8988T (cell line): Measurements from ENCODE around the gene BHLHE40.

Experiments used
- DNase-seq: peaks from one replicate; pipeline ENCODE4 v3.0.0; 2011

Gene BHLHE40

GRCh38 chr3:5002871-5003247 lies 23.6 kb downstream of the BHLHE40 start:
- no peak for DNase-seq

GRCh38 chr3:5004319-5005152 lies 25.3 kb downstream of the BHLHE40 start:
- DNase-seq: no peak

GRCh38 chr3:5005367-5005766 lies 26.1 kb downstream of the BHLHE40 start:
- no peak for DNase-seq

GRCh38 chr3:5006755-5007202 lies 27.5 kb downstream of the BHLHE40 start:
- DNase-seq: no peak

- DNase-seq: no peak
These were observed 28.6 kb downstream of the BHLHE40 start for GRCh38 chr3:5007873-5008272.

- DNase-seq: no peak
These were observed 30.4 kb downstream of the BHLHE40 start for GRCh38 chr3:5009506-5010109.

- DNase-seq: no peak
These were observed 30.9 kb downstream of the BHLHE40 start for GRCh38 chr3:5010140-5010539.

GRCh38 chr3:5010706-5011554 lies 31.7 kb downstream of the BHLHE40 start:
- no peak for DNase-seq

- no peak for DNase-seq
These were observed 32.5 kb downstream of the BHLHE40 start for GRCh38 chr3:5011555-5012256.

GRCh38 chr3:5012367-5012766 lies 33.1 kb downstream of the BHLHE40 start:
- DNase-seq: no peak

GRCh38 chr3:5013021-5013906 lies 34.0 kb downstream of the BHLHE40 start:
- peak; percentile 53 for DNase-seq

GRCh38 chr3:5014391-5014790 lies 35.2 kb downstream of the BHLHE40 start:
- no peak for DNase-seq

GRCh38 chr3:5015056-5015455 lies 35.8 kb downstream of the BHLHE40 start:
- DNase-seq: no peak

- peak; percentile 59 for DNase-seq
These were observed 37.2 kb downstream of the BHLHE40 start for GRCh38 chr3:5016211-5017161.

- no peak for DNase-seq
These were observed 38.8 kb downstream of the BHLHE40 start for GRCh38 chr3:5017925-5018531.

GRCh38 chr3:5019411-5020241 lies 40.4 kb downstream of the BHLHE40 start:
- DNase-seq: no peak

GRCh38 chr3:5020242-5020722 lies 41.0 kb downstream of the BHLHE40 start:
- DNase-seq: no peak

GRCh38 chr3:5021116-5022092 lies 42.2 kb downstream of the BHLHE40 start:
- DNase-seq: peak; percentile 50
